Liver (tissue), 3 donors: ENCODE data around the gene ARHGAP10.

Experiments used
- ATF3 ChIP-seq: IDR thresholded peaks from 2 replicates; pipeline ENCODE4 v1.6.1; 2016; ENCODE audit warnings: antibody characterized with exemption
- CTCF ChIP-seq: fragments of 150-350 bp; IDR thresholded peaks from 2 replicates; pipeline ENCODE4 v1.5.1; 2017; ENCODE audit warnings: improper control_type of control experiment, low read depth, low read length; ENCODE audit not compliant: missing input control
- EGR1 ChIP-seq, 2 donors: IDR thresholded peaks; 2 replicates each; pipeline ENCODE4 v1.6.1; 2016 to 2018; ENCODE audit warnings: antibody characterized with exemption in 2 of 2, low read depth in 2 of 2
- MAX ChIP-seq: IDR thresholded peaks from 2 replicates; pipeline ENCODE4 v1.6.1; 2016; ENCODE audit warnings: antibody characterized with exemption
- NR2F2 ChIP-seq: IDR thresholded peaks from 2 replicates; pipeline ENCODE4 v1.6.1; 2016; ENCODE audit warnings: antibody characterized with exemption
- RAD21 ChIP-seq, 2 donors: IDR thresholded peaks; 2 replicates each; pipeline ENCODE4 v1.6.1; 2016; ENCODE audit warnings: antibody characterized with exemption in 2 of 2, mild to moderate bottlenecking in 2 of 2
- REST ChIP-seq: IDR thresholded peaks from 2 replicates; pipeline ENCODE4 v1.6.1; 2016; ENCODE audit warnings: antibody characterized with exemption, mild to moderate bottlenecking
- RXRA ChIP-seq, 2 donors: IDR thresholded peaks; 2 replicates each; pipeline ENCODE4 v1.6.1; 2017 to 2018; ENCODE audit warnings: antibody characterized with exemption in 2 of 2, mild to moderate bottlenecking in 1 of 2
- TAF1 ChIP-seq: conservative IDR thresholded peaks from 2 replicates; pipeline ENCODE4 v1.6.1; 2016; ENCODE audit warnings: antibody characterized with exemption, mild to moderate bottlenecking
- donor health status: healthy.
- donor health status: healthy.

GRCh38 chr4:148081267-148081666, 349.4 kb downstream of the ARHGAP10 start:
- TF ChIP-seq CTCF (no peak), REST (no peak), ATF3 (no peak), EGR1 (IDR thresholded peaks at IDR 0.05; ENCODE audit: low read depth in 2 of 2) (no peak), NR2F2 (no peak), MAX (no peak), RAD21 (IDR thresholded peaks at IDR 0.05) (no peak), RXRA (IDR thresholded peaks at IDR 0.05) (no peak), TAF1 (no peak)
